HG03432 (cell line): ENCODE data around the gene GEMIN4.
"Not testable (repeated sequence)": the region's sequence is repeated elsewhere in the genome, so short reads cannot be mapped to it uniquely, and the experiment has no call there.

Source experiments
- ATAC-seq: cut with Tn5 transposase; IDR thresholded peaks from one replicate; pipeline ENCODE4 v1.9.1; 2021; ENCODE audit warnings: mild to moderate bottlenecking, moderate library complexity; ENCODE audit not compliant: unreplicated experiment

Gene GEMIN4

GRCh38 chr17:752002-752619 is at the start of gene GEMIN4:
TSS of gene GEMIN4 (minus strand) at chr17:752264. CDS start at chr17:752142, 122 bp downstream.
- ATAC-seq: peak; percentile 84

DNA sequence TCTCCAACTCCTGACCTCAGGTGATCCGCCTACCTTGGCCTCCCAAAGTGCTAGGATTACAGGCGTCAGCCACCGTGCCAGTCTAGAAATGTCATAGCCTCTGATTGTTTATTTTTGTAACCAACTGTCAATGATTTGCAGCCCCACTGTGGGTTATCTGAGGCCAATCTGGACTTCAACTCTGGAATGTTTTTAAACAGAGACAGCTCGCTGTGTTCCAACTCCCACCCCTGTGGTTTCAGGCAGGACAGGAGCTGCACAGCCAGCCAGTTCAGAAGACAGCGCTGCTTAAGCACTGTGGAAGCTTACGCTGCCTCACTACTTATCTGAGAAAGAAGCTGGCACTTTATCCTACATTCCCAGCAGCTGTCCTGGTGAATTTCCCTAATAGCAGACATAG is 49.6 kb upstream of the GEMIN4 start:
- no peak for ATAC-seq

DNA sequence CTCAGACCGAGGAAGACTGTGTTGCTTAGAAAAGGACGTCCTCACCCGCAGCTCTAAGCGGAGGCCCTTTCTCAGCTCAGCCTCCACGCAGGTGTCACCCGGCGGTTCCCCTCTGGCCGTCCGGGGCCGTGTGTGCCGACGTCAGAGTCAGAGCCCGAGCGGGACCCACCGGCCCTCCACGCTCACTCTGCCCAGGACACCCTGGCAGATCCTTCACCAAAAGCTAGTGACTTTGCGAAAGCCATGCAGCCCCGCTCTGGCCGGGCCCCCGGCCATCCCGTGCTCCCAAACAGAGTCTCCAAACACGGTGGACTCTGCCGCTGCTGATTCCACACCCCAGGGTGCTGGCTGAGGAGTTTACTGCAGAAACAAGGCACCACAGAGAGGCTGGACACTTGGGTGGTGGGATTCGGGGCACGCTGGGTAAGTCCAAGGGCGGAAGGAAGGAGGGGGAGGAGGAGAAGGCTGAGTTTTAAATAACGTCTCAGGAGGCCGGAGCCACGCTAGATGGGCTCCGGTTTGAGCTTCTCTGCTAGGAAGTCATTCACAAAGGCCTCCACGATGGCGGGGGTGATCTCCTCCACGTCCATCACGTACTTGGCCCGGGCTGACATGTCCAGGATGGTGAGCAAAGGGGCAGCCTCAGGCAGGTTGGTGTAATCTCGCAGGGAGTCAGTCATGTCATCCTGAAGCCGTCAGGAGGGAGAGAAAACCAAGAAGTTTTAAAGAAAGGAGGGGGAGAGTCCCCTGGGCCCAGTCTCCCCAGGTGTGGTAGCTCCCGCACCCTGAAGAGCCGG is 48.6 kb upstream of the GEMIN4 start:
- ATAC-seq: no peak

DNA sequence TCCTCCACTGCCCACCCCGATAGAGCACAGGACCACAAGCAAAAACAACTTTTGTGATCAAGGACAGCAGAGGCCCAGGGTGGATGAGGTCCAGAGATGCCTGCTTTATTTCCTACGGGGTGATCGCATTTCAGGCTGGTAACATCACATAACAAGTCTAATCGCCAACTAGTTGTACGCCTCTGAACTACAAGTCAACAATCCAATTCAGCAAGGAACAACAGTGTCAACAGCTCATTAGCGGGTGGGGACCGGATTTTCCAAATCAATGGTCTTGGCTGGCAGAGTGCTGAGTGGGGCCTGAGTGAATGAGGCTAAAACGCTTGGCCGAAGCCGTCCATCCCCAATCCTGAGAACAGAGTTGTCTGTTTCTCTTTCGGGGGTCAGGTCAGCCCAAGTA is 47.2 kb upstream of the GEMIN4 start:
- no peak for ATAC-seq

GRCh38 chr17:798246-798645 is 46.2 kb upstream of the GEMIN4 start:
- no peak for ATAC-seq

DNA sequence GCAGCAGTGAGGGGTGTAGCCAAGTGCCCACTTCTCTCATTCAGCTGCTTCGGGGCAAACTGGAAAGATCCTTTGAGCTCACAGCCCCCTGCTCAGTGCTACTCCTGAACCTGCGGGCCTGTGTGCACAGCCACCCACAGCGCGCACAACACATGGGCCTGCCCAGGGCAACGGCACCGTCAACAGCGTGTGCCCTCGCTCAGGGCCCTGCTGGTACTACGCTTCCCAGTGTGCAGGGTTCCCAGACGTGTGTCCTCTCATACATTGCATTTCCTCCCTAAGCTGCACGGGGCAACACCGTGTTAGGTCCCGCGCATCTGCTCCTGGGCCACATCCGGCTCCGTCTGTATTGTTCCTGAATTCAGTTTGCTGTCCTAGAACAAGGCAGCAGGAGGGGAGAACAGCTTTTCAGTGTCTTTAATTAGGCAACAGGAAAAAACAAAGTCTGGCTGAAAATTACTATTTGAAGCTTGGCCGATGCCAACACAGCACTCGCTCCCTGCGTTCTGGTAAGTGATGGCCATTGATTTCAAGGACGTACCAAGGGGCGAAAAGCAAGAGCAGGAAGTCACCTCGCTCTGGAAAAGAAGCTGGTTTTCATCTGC is 45.3 kb upstream of the GEMIN4 start:
- no peak for ATAC-seq

DNA sequence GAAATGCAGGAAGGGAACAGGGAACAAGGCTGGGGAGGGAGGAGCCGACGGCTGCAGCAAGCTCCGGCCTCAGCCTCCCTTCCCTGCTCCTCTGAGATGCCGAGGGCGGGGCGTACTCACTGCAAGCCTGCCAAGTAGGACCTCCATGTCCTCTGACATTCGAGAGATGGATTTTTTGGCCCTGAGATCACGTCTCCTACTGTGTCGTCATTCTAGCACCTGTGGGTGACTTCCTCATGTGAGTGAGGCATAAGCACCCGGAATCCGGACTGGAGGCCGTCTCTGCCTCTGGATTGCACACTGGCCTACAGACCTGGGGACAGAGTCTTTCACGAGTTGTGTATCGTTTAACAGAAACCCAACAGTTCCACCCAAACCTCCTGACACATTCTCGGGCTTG is 44.5 kb upstream of the GEMIN4 start:
- ATAC-seq: no peak

DNA sequence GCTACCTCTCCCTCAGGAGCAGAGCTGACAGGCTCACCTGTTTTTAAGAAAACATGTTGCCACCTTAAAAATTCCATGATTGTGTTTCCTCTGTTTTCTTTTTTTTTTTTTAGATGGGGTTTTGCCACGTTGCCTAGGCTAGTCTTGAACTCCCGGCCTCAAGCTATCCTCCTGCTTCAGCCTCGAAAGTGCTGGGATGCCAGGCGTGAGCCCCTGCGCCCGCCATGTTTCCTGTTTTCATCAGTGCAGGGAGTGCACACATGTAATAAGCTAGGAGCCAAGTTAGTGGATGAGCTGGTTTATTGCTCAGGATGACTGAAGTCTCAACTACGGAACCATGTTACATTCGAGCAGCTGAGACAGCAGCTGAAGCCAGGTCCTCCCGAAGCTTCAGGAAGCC is 43.7 kb upstream of the GEMIN4 start:
- no peak for ATAC-seq

- ATAC-seq: no peak
These were observed 43.2 kb upstream of the GEMIN4 start for GRCh38 chr17:795276-795675.

- ATAC-seq: no peak
These were observed 42.8 kb upstream of the GEMIN4 start for GRCh38 chr17:794876-795275.

- no peak for ATAC-seq
These were observed 40.2 kb upstream of the GEMIN4 start for GRCh38 chr17:792277-792676.

DNA sequence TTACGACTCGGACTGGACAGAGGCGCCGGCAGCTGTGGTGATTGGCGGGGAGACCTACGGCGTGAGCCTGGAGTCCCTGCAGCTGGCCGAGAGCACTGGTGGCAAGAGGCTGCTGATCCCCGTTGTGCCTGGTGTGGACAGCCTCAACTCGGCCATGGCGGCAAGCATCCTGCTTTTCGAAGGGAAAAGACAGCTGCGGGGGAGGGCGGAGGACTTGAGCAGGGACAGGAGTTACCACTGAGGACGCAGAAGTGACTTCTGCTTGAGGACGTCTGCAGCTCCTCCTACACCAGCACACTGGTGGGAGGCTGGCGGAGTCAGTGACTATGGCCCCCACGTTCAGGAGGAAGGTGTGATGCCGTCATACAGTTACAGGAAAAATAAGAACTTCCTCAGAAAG is 39.8 kb upstream of the GEMIN4 start:
- ATAC-seq: no peak

- ATAC-seq: not testable (repeated sequence)
These were observed 38.8 kb upstream of the GEMIN4 start for GRCh38 chr17:790874-791247.

DNA sequence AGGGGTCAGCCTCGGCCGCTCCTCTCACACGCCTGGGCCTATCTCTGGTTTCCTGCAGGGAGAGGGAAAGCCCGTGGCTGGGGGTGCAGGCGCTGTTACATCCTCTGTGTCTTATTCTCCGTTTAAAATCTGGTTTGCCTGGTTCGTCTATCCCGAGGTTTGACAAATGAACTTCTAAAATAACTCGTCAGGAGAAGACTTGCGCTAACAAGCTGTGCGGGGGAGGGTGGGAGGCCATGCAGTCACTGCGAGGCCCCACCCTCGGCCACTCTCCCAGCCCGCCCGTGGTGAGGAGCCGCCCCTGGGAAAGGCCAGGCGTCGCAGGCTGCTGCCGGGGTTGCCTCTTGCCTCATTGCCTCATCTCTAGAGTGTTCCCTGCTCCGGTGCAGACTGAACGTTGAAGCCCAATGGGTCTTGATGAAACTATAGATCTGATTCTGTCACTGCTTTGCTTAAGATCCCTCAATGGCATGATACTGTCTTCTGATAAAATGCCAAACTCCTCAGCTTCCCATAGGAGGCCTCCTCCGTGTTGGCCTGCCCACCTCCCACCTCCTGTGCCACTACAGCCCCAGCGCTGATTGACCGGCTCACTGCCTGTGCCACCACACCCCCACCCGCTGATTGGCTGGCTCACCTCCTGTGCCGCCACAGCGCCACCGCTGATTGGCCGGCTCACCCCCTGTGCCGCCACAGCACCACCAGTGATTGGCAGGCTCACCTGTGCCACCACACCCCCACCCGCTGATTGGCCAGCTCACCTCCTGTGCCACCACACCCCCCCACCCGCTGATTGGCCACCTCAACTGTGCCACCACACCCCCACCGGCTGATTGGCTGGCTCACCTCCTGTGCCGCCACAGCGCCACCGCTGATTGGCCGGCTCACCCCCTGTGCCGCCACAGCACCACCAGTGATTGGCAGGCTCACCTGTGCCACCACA is 38.1 kb upstream of the GEMIN4 start:
- not testable (repeated sequence) for ATAC-seq

- ATAC-seq: no peak
These were observed 37.2 kb upstream of the GEMIN4 start for GRCh38 chr17:789160-789840.

- no peak for ATAC-seq
These were observed 36.5 kb upstream of the GEMIN4 start for GRCh38 chr17:788551-788950.

DNA sequence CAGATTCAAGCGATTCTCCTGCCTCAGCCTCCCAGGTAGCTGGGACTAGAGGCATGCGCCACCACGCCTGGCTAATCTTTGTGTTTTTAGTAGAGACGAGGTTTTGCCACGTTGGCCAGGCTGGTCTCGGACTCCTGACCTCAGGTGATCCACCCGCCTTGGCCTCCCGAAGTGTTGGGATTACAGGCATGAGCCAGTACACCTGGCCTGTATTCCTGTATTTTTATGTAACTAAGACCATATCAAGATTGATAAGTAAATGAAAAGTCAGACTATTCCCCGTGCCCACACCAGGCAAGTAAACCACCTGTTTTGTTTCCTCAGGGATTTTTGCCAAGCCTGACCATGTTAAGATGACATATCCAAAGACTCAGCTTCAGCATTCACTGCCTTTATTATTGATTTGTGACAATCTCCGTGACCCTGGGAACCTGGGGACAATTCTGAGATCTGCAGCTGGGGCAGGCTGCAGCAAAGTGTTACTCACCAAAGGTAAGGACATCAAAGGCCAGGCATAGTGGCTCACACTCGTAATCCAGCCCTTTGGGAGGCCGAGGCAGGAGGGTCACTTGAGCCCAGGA is 35.7 kb upstream of the GEMIN4 start:
- no peak for ATAC-seq

DNA sequence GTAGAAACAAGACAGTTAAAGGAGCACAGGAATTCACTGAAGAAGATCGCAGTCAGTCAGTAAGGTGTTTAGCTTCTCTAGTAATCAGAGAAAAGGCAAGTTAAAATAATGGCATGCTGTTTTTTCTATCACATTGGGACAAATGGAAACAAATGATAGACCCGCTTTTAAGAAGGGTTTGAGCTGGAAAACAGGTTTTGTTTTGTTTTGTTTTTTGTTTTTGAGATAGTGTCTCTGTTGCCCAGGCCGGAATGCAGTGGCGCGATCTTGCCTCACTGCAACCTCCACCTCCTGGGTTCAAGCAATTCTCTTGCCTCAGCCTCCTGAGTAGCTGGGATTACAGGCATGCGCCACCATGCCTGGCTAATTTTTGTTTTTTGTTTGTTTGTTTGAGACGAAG is 33.8 kb upstream of the GEMIN4 start:
- ATAC-seq: not testable (repeated sequence)

DNA sequence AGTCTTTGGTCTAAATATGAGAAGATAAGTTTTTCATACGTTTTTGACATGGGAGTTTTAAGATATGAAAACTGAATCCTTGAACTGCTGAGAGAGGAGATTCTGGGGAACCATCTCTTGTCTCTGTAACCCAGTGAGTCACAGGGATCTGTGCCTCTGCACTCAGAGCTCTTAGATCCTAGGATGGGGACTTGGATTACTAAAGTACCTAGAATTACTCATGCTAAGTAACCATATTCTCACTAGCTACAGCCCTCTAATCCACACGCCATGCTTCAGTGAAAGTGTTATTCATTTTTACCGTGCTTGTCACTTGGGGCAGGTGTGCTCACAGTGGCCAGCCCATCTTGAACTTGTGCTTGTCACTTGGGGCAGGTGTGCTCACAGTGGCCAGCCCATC is 32.1 kb upstream of the GEMIN4 start:
- ATAC-seq: no peak
